SK-N-SH (cell line): Measurements from ENCODE around the gene ATP6V0E1. TPM values are rescaled to one million over a fixed set of nuclear protein-coding genes. Genes with fewer than 3 reads are reported as not detected.

Source experiments
- CTCF ChIA-PET: fragments of 300-600, 350-600 bp; formaldehyde crosslinking; extraction: SDS; loops from one replicate; lab custom pipeline; 2021; lab: Yijun Ruan, JAX
- POLR2A ChIA-PET: fragments of 350-600 bp; sonication (Branson Sonifier 250); formaldehyde crosslinking; extraction: SDS; loops from one replicate; lab custom pipeline; 2020; ENCODE audit warnings: antibody characterized with exemption, inconsistent platforms; lab: Yijun Ruan, JAX
- DNase-seq: peaks from one replicate; pipeline ENCODE4 v3.0.0; 2012
- H2AFZ ChIP-seq: fragments of 200-600 bp; sonication (generic); 2 replicates; pipeline ENCODE4 v1.8.1; 2016; ENCODE audit warnings: antibody characterized with exemption, mild to moderate bottlenecking, low read depth
- H3F3A ChIP-seq: fragments of 200-600 bp; sonication (generic); replicated peaks from 2 replicates; pipeline ENCODE3; 2016; ENCODE audit warnings: antibody characterized with exemption, mild to moderate bottlenecking; ENCODE audit not compliant: insufficient read depth
- H3K27ac ChIP-seq, 2 experiments: fragments of 200-500 bp in 1 of 2; fragments of 200-600 bp in 1 of 2; sonication (Bioruptor generic) in 1 of 2; sonication (generic), shearing (Covaris generic) in 1 of 2; 2 replicates each; pipeline versions ENCODE4 v1.5.1 to v1.6.1; 2014 to 2016; ENCODE audit warnings: low read depth in 2 of 2, inconsistent platforms in 1 of 2, low read length in 1 of 2, mild to moderate bottlenecking in 1 of 2, mixed read lengths in 1 of 2
- H3K27me3 ChIP-seq: fragments of 200-600 bp; sonication (generic), shearing (Covaris generic); 2 replicates; pipeline ENCODE4 v1.6.1; 2016; ENCODE audit warnings: mixed run types; ENCODE audit not compliant: insufficient read depth
- H3K36me3 ChIP-seq, 2 experiments: fragments of 200-500 bp in 1 of 2; fragments of 200-600 bp in 1 of 2; sonication (Bioruptor generic) in 1 of 2; sonication (generic) in 1 of 2; replicated peaks in 1 of 2; 2 replicates each; pipeline versions ENCODE3 to v1.5.1; 2014 to 2016; ENCODE audit warnings: low read length in 1 of 2, mild to moderate bottlenecking in 1 of 2; ENCODE audit not compliant: insufficient read depth in 2 of 2, control insufficient read depth in 1 of 2
- H3K4me1 ChIP-seq, 2 experiments: fragments of 200-500 bp in 1 of 2; fragments of 200-600 bp in 1 of 2; sonication (Bioruptor generic) in 1 of 2; sonication (generic), shearing (Covaris generic) in 1 of 2; 2 replicates each; pipeline versions ENCODE4 v1.5.1 to v1.6.1; 2014 to 2016; ENCODE audit warnings: low read depth in 1 of 2, low read length in 1 of 2, mixed run types in 1 of 2; ENCODE audit not compliant: insufficient read depth in 2 of 2, control insufficient read depth in 1 of 2
- H3K4me2 ChIP-seq: fragments of 200-600 bp; sonication (generic), shearing (Covaris generic); 2 replicates; pipeline ENCODE4 v1.6.1; 2017; ENCODE audit warnings: mixed run types
- H3K4me3 ChIP-seq, 2 experiments: fragments of 200-500 bp in 1 of 2; fragments of 200-600 bp in 1 of 2; sonication (Bioruptor generic) in 1 of 2; sonication (generic), shearing (Covaris generic) in 1 of 2; 2 replicates each; pipeline versions ENCODE4 v1.5.1 to v1.8.1; 2014 to 2016; ENCODE audit warnings: low read depth in 2 of 2, inconsistent platforms in 1 of 2, low read length in 1 of 2, mild to moderate bottlenecking in 1 of 2, mixed read lengths in 1 of 2, moderate library complexity in 1 of 2
- H3K79me2 ChIP-seq: fragments of 200-600 bp; sonication (generic); 2 replicates; pipeline ENCODE4 v1.8.1; 2017; ENCODE audit warnings: mild to moderate bottlenecking; ENCODE audit not compliant: insufficient read depth
- H3K9ac ChIP-seq: fragments of 200-600 bp; sonication (generic); 2 replicates; pipeline ENCODE4 v1.6.1; 2017; ENCODE audit warnings: mixed run types
- H3K9me2 ChIP-seq: fragments of 200-600 bp; sonication (generic); 2 replicates; pipeline ENCODE4 v1.6.1; 2017; ENCODE audit warnings: mixed run types
- H3K9me3 ChIP-seq: fragments of 200-600 bp; sonication (generic); 2 replicates; pipeline ENCODE4 v1.6.1; 2017; ENCODE audit warnings: mixed run types, mild to moderate bottlenecking, moderate library complexity
- H4K20me1 ChIP-seq: fragments of 200-600 bp; sonication (generic); 2 replicates; pipeline ENCODE4 v1.6.1; 2017; ENCODE audit warnings: mild to moderate bottlenecking, mixed run types; ENCODE audit not compliant: insufficient read depth
- CTCF ChIP-seq: fragments of 200-600 bp; sonication (generic); IDR thresholded peaks from 2 replicates; pipeline ENCODE4 v1.6.1; 2017; ENCODE audit warnings: antibody characterized with exemption, mild to moderate bottlenecking, moderate library complexity
- EP300 ChIP-seq, 2 experiments: IDR thresholded peaks; 2 replicates each; pipeline versions ENCODE4 v1.4.0 to v1.6.1; 2012; ENCODE audit warnings: borderline replicate concordance in 1 of 2, low read depth in 1 of 2, low read length in 1 of 2
- FOXM1 ChIP-seq: IDR thresholded peaks from 2 replicates; pipeline ENCODE4 v1.4.0; 2012; ENCODE audit warnings: low read depth, mild to moderate bottlenecking
- GABPA ChIP-seq: IDR thresholded peaks from 2 replicates; pipeline ENCODE4 v1.4.0; 2012; ENCODE audit warnings: low read depth, mild to moderate bottlenecking
- GATA2 ChIP-seq: sonication (generic); formaldehyde crosslinking; IDR thresholded peaks from 2 replicates; pipeline ENCODE4 v1.5.0; 2020; ENCODE audit warnings: mild to moderate bottlenecking, missing genetic modification reagents
- IRF3 ChIP-seq: fragments of 150-350 bp; IDR thresholded peaks from 2 replicates; pipeline ENCODE4 v1.6.1; 2016; ENCODE audit warnings: mild to moderate bottlenecking, low read depth, low read length
- JUND ChIP-seq: IDR thresholded peaks from 2 replicates; pipeline ENCODE4 v1.4.0; 2012
- MXI1 ChIP-seq: IDR thresholded peaks from 2 replicates; pipeline ENCODE4 v1.6.1; 2012; ENCODE audit warnings: mild to moderate bottlenecking, low read depth, low read length, improper control_type of control experiment
- PBX3 ChIP-seq: IDR thresholded peaks from 2 replicates; pipeline ENCODE4; 2012
- REST ChIP-seq: IDR thresholded peaks from 2 replicates; pipeline ENCODE4 v1.6.1; 2012; ENCODE audit warnings: mild to moderate bottlenecking, low read depth, low read length, moderate library complexity
- RFX5 ChIP-seq: IDR thresholded peaks from 2 replicates; pipeline ENCODE4 v1.6.1; 2012; ENCODE audit warnings: mild to moderate bottlenecking, improper control_type of control experiment, low read length
- USF1 ChIP-seq: IDR thresholded peaks from 2 replicates; pipeline ENCODE4 v1.4.0; 2012; ENCODE audit warnings: low read depth, borderline replicate concordance
- ZBTB33 ChIP-seq: IDR thresholded peaks from 2 replicates; pipeline ENCODE4 v1.4.0; 2012; ENCODE audit warnings: low read depth, borderline replicate concordance
- WGBS: methylation state at CpG from one replicate; pipeline ENCODE4 v1.1.6; 2017; ENCODE audit warnings: low lambda C conversion rate; 5-methylcytosine and 5-hydroxymethylcytosine counted together
- polyA plus RNA-seq, 3 experiments: library from polyadenylated mRNA; depleted of rRNA; stranded (reverse); fragments of >200 nt; gene quantifications; 2 replicates each; pipeline ENCODE4 v1.2.3, GENCODE V29; 2012

Gene ATP6V0E1
- polyA plus RNA-seq, 1 of the 3 experiments (the other 2 are of a cell fraction): 243 TPM

- TF ChIP-seq REST (no peak), RFX5 (peak; percentile 69; the same call in 1 of the 2 replicates), ZBTB33 (0 out of 2 replicates have a peak, but pooled peaks have one; percentile 22), FOXM1 (no peak), GABPA (peak; percentile 73)
Observed at GRCh38 chr5:173055983-173056782, 72.6 kb downstream of the ATP6V0E1 start, which contains the start of gene CREBRF (continued).

GRCh38 chr5:173056783-173057061, 73.2 kb downstream of the ATP6V0E1 start:
- DNase-seq: peak; percentile 88
- peak overlapping the region; percentile 76; the same call in 1 of the 2 replicates for H3K9ac ChIP-seq
- H3K36me3 ChIP-seq: no peaks in the 10 kb centered on the region
- H3K27ac ChIP-seq: peak overlapping the region; percentile 81 to 98
- H2AFZ ChIP-seq: no peak overlapping the region; the same call in 1 of the 2 replicates
- H3K4me2 ChIP-seq: peak overlapping the region; percentile 95
- 0% methylated on average over 10 of the region's 27 CpGs for WGBS
- peaks cover 4 to 5% of the 10 kb centered on the region in 2 experiments; a peak in 3 of 4 replicates for H3K4me1 ChIP-seq
- ChIA-PET CTCF (interaction anchor here (0.9 to 1.3 kb wide), 4 partner anchors 11 to 340 kb away, joined by 3 to 5 read pairs (median 3); no protein-coding TSS in a partner anchor), POLR2A (interaction anchor here (0.9 to 1.5 kb wide), 5 partner anchors 73 to 273 kb away, joined by 3 to 5 read pairs (median 4); partner anchors contain the start of genes ATP6V0E1, RPL26L1 and STC2)
- H3K9me2 ChIP-seq: no peaks in the 10 kb centered on the region
- peak overlapping the region; percentile 95 for H3K4me3 ChIP-seq
- H3K27me3 ChIP-seq: no peaks in the 10 kb centered on the region
- no peaks in the 10 kb centered on the region; the same call in 1 of the 2 replicates for H4K20me1 ChIP-seq
- H3K9me3 ChIP-seq: no peaks in the 10 kb centered on the region
- H3K79me2 ChIP-seq: peaks cover 38% of the 10 kb centered on the region
- peaks cover 19% of the 10 kb centered on the region for H3F3A ChIP-seq
- no peak for TF ChIP-seq JUND
- TF ChIP-seq EP300 (IDR thresholded peaks at IDR 0.05; ENCODE audit: borderline replicate concordance in 1 of 2, low read depth in 1 of 2, low read length in 1 of 2): no peak
- TF ChIP-seq CTCF: no peak
- no peak for TF ChIP-seq GATA2 (CRISPR knock-in tag)
- no peak for TF ChIP-seq REST
- TF ChIP-seq MXI1: no peak
- TF ChIP-seq PBX3: no peak
- no peak for TF ChIP-seq USF1
- TF ChIP-seq IRF3: no peak
